Measurements from ENCODE around the gene EIF4EBP2.

GRCh38 chr10:70430493-70431445, 26.8 kb downstream of the EIF4EBP2 start:
- no peak for TF ChIP-seq POLR2AphosphoS5 (IDR thresholded peaks at IDR 0.05; ENCODE audit: low read depth, low read length)
- TF ChIP-seq MXI1 (IDR thresholded peaks at IDR 0.05; ENCODE audit: low read depth, low read length): no peak
- no peak for TF ChIP-seq TEAD4 (IDR thresholded peaks at IDR 0.05; ENCODE audit: borderline replicate concordance, insufficient read depth)
- no peak for TF ChIP-seq PBX3 (IDR thresholded peaks at IDR 0.05)
- TF ChIP-seq EP300 (IDR thresholded peaks at IDR 0.05; ENCODE audit: borderline replicate concordance in 1 of 2, low read depth in 1 of 2, low read length in 1 of 2): no peak
- no peak for TF ChIP-seq CTCF (IDR thresholded peaks at IDR 0.05)
- no peak for TF ChIP-seq GATA2 (CRISPR knock-in tag; IDR thresholded peaks at IDR 0.05)
- TF ChIP-seq ELF1 (IDR thresholded peaks at IDR 0.05): no peak
- TF ChIP-seq REST (IDR thresholded peaks at IDR 0.05; ENCODE audit: low read depth, low read length): no peak
- no peak for TF ChIP-seq USF2 (IDR thresholded peaks at IDR 0.05; ENCODE audit: borderline replicate concordance, low read depth, low read length)
- no peak for TF ChIP-seq YY1 (IDR thresholded peaks at IDR 0.05; ENCODE audit: low read depth)
